ENCODE data around the gene ZNF385D.
"Not testable (repeated sequence)": the region's sequence is repeated elsewhere in the genome, so short reads cannot be mapped to it uniquely, and the experiment has no call there.

Gene ZNF385D

GRCh38 chr3:21393683-21394311, 357.2 kb downstream of the ZNF385D start:
- no peak for TF ChIP-seq CTCF (conservative IDR thresholded peaks at IDR 0.05; ENCODE audit: low read length)
- H3K4me3 ChIP-seq (ENCODE audit: low read length), result no peak overlapping the region
- no peak for DNase-seq (ENCODE audit: low read depth)

GRCh38 chr3:21392526-21392925, 358.5 kb downstream of the ZNF385D start:
- peak; percentile 66 for DNase-seq (ENCODE audit: low read depth)
- TF ChIP-seq CTCF (conservative IDR thresholded peaks at IDR 0.05; ENCODE audit: low read length), result no peak
- no peak overlapping the region for H3K4me3 ChIP-seq (ENCODE audit: low read length)

GRCh38 chr3:21390856-21391255, 360.2 kb downstream of the ZNF385D start:
- no peak overlapping the region for H3K4me3 ChIP-seq (ENCODE audit: low read length)
- no peak for TF ChIP-seq CTCF (conservative IDR thresholded peaks at IDR 0.05; ENCODE audit: low read length)
- DNase-seq (ENCODE audit: low read depth), result peak; percentile 83

GRCh38 chr3:21390136-21390535, 360.9 kb downstream of the ZNF385D start:
- peak; percentile 98 for DNase-seq (ENCODE audit: low read depth)
- no peak for TF ChIP-seq CTCF (conservative IDR thresholded peaks at IDR 0.05; ENCODE audit: low read length)
- no peak overlapping the region for H3K4me3 ChIP-seq (ENCODE audit: low read length)

GRCh38 chr3:21387142-21387826, 363.7 kb downstream of the ZNF385D start:
- not testable (repeated sequence) for DNase-seq (ENCODE audit: low read depth); H3K4me3 ChIP-seq (ENCODE audit: low read length)

- H3K4me3 ChIP-seq (ENCODE audit: low read length); DNase-seq (ENCODE audit: low read depth): not testable (repeated sequence)
These were observed 373.0 kb downstream of the ZNF385D start for GRCh38 chr3:21378036-21378435.

GRCh38 chr3:21377071-21377769, 373.8 kb downstream of the ZNF385D start:
- TF ChIP-seq CTCF (conservative IDR thresholded peaks at IDR 0.05; ENCODE audit: low read length), result no peak
- no peak overlapping the region for H3K4me3 ChIP-seq (ENCODE audit: low read length)
- peak; percentile 73 for DNase-seq (ENCODE audit: low read depth)

- DNase-seq (ENCODE audit: low read depth), result no peak
- no peak overlapping the region for H3K4me3 ChIP-seq (ENCODE audit: low read length)
- TF ChIP-seq CTCF (conservative IDR thresholded peaks at IDR 0.05; ENCODE audit: low read length), result no peak
These were observed 378.7 kb downstream of the ZNF385D start for GRCh38 chr3:21372316-21372715.

All from AG10803 (cell line).